SU-DHL-6 (cell line): ENCODE results near the gene U2AF1L4.

ENCODE experiments used
- H2AFZ ChIP-seq: fragments of 200-600 bp; sonication (generic); 2 replicates; pipeline ENCODE4 v1.6.1; 2014; ENCODE audit warnings: low read depth, mild to moderate bottlenecking, moderate library complexity, mixed read lengths, antibody characterized with exemption, low read length; ENCODE audit not compliant: severe bottlenecking
- H3F3A ChIP-seq: fragments of 200-600 bp; shearing (Covaris generic); 2 replicates; pipeline ENCODE4 v1.6.0; 2016; ENCODE audit warnings: antibody characterized with exemption, mild to moderate bottlenecking; ENCODE audit not compliant: insufficient read depth
- H3K27ac ChIP-seq: fragments of 200-600 bp; sonication (generic); 2 replicates; pipeline ENCODE4 v1.5.1; 2016; ENCODE audit warnings: low read depth, mild to moderate bottlenecking, low read length, moderate library complexity, mixed read lengths
- H3K27me3 ChIP-seq: fragments of 200-600 bp; sonication (generic), shearing (Covaris generic); 2 replicates; pipeline ENCODE4 v1.6.0; 2014; ENCODE audit warnings: mild to moderate bottlenecking, low read length
- H3K36me3 ChIP-seq: fragments of 200-600 bp; sonication (generic); 2 replicates; pipeline ENCODE4 v1.6.1; 2014; ENCODE audit warnings: mild to moderate bottlenecking, low read length, mixed read lengths
- H3K4me2 ChIP-seq: fragments of 300-600, 200-600 bp; shearing (Covaris generic), sonication (generic); 2 replicates; pipeline ENCODE4 v1.6.0; 2014; ENCODE audit warnings: low read length, low read depth, mild to moderate bottlenecking; ENCODE audit not compliant: poor library complexity, severe bottlenecking
- H3K4me3 ChIP-seq: fragments of 200-600 bp; sonication (generic); 2 replicates; pipeline ENCODE4 v1.5.1; 2014; ENCODE audit warnings: antibody characterized with exemption, low read length, mild to moderate bottlenecking, mixed read lengths; ENCODE audit not compliant: insufficient read depth, poor library complexity, severe bottlenecking
- H3K79me2 ChIP-seq: fragments of 200-600 bp; sonication (generic); 2 replicates; pipeline ENCODE4 v1.6.1; 2014; ENCODE audit warnings: mild to moderate bottlenecking, low read length, moderate library complexity; ENCODE audit not compliant: insufficient read depth
- H3K9ac ChIP-seq: fragments of 200-600 bp; sonication (generic); 2 replicates; pipeline ENCODE4 v1.7.0; 2014; ENCODE audit warnings: mild to moderate bottlenecking, low read length
- H3K9me2 ChIP-seq: fragments of 200-600 bp; sonication (generic); replicated peaks from 2 replicates; pipeline ENCODE4 v1.6.1; 2014; ENCODE audit warnings: low read length; ENCODE audit not compliant: insufficient read depth
- H3K9me3 ChIP-seq: fragments of 200-600 bp; sonication (generic); 2 replicates; pipeline ENCODE4 v1.6.1; 2014; ENCODE audit warnings: low read length, mixed read lengths; ENCODE audit not compliant: insufficient read depth
- H4K20me1 ChIP-seq: fragments of 200-600 bp; sonication (generic); 2 replicates; pipeline ENCODE4 v1.6.1; 2014; ENCODE audit warnings: low read depth, mild to moderate bottlenecking, antibody characterized with exemption, low read length, moderate library complexity, mixed read lengths
- EZH2phosphoT487 ChIP-seq: fragments of 200-600 bp; sonication (generic), shearing (Covaris generic); conservative IDR thresholded peaks from 2 replicates; pipeline ENCODE4 v1.6.1; 2018; ENCODE audit warnings: mild to moderate bottlenecking, antibody characterized with exemption, low read length, moderate library complexity, mixed read lengths
- TF ChIP-seq, protein P1 (sequence below): fragments of 200-600 bp; sonication (generic); IDR thresholded peaks from one replicate; pipeline ENCODE4 v1.5.1; 2017; ENCODE audit warnings: antibody characterized with exemption, mild to moderate bottlenecking, low read length, moderate library complexity; ENCODE audit not compliant: insufficient read depth, poor library complexity, severe bottlenecking

U2AF1L4 gene

DNA sequence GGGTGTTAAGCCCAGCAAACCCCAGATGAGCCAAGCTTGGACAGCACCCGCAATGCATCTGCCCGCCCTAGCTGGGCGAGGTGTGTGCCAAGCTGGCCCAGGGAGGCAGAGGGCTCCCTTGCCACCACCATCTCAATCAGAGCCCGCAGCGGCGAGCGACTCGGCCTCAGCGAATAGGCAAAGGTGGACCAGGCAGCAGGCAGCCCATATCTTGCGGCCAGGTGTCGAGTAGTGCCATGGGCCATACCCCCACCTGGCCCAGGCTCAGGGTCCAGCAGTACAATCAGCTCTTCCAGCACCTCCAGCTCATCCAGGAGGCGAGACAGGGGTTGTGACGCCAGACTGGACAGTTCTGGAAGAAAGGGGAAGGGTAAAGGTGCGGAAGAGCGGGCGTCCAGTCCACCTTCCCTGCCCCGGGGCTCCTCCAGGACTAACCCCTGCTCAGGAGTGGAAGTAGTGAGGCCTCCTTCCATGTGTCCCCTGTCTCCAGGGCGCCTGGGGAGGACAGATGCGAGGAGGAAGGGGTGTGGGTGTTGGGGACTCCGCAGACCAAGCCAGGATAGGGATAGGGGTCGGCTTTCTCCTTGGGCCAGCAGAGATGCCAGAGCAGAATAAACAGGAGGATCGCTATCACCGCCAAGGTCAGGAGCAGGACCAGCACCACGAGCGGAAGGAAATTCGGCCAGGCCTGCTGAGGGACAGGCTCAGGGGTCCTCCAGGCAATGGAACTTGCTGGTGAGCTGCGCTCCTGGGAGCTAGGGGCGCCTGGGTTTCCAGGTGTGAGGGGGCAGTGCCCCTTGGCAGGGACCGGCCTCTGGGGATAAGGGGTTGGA, 5.7 kb downstream of the U2AF1L4 start:
- no peaks in the 10 kb centered on the region for H3K9me2 ChIP-seq
- H4K20me1 ChIP-seq = no peaks in the 10 kb centered on the region
- peak overlapping the region; percentile 89 for H3K4me2 ChIP-seq
- no peaks in the 10 kb centered on the region for H3K79me2 ChIP-seq
- H3K27ac ChIP-seq = no peak overlapping the region
- H3K36me3 ChIP-seq = no peaks in the 10 kb centered on the region
- no peaks in the 10 kb centered on the region for H3K9me3 ChIP-seq
- peak overlapping the region; percentile 69 for H3K4me3 ChIP-seq
- no peak for TF ChIP-seq EZH2phosphoT487
- TF ChIP-seq, protein P1, sequence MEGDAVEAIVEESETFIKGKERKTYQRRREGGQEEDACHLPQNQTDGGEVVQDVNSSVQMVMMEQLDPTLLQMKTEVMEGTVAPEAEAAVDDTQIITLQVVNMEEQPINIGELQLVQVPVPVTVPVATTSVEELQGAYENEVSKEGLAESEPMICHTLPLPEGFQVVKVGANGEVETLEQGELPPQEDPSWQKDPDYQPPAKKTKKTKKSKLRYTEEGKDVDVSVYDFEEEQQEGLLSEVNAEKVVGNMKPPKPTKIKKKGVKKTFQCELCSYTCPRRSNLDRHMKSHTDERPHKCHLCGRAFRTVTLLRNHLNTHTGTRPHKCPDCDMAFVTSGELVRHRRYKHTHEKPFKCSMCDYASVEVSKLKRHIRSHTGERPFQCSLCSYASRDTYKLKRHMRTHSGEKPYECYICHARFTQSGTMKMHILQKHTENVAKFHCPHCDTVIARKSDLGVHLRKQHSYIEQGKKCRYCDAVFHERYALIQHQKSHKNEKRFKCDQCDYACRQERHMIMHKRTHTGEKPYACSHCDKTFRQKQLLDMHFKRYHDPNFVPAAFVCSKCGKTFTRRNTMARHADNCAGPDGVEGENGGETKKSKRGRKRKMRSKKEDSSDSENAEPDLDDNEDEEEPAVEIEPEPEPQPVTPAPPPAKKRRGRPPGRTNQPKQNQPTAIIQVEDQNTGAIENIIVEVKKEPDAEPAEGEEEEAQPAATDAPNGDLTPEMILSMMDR = no peak
- no peaks in the 10 kb centered on the region for H3K27me3 ChIP-seq
- H2AFZ ChIP-seq = no peak overlapping the region
- H3K9ac ChIP-seq = peak overlapping the region; percentile 60
- peaks cover 13% of the 10 kb centered on the region for H3F3A ChIP-seq

DNA sequence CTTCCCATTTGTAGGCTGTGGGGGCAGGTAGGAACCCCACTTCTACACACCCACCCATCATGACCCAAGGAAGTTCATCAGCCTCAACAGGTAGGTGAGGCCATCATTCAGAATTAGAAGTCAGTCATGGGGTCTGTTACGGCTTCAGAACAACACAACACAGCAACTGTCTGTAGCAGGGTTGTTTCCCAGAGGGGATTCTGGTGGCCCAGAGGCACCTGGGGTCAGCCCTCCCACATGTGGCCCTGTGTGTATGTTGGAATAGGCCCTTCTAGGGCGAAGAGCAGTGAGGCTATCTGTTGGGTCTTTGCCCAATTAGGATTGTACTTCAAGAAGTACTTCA, 6.4 kb downstream of the U2AF1L4 start:
- Histone ChIP-seq H2AFZ (no peak overlapping the region), H3K4me2 (no peak overlapping the region), H3K9ac (no peak overlapping the region), H3K36me3 (no peaks in the 10 kb centered on the region), H3F3A (peaks cover 13% of the 10 kb centered on the region), H3K79me2 (no peaks in the 10 kb centered on the region), H3K4me3 (no peak overlapping the region), H3K9me3 (no peaks in the 10 kb centered on the region), H3K27ac (no peak overlapping the region), H3K27me3 (no peaks in the 10 kb centered on the region), H4K20me1 (no peaks in the 10 kb centered on the region), H3K9me2 (no peaks in the 10 kb centered on the region)
- TF ChIP-seq EZH2phosphoT487 = no peak
- TF ChIP-seq, protein P1 = no peak

DNA sequence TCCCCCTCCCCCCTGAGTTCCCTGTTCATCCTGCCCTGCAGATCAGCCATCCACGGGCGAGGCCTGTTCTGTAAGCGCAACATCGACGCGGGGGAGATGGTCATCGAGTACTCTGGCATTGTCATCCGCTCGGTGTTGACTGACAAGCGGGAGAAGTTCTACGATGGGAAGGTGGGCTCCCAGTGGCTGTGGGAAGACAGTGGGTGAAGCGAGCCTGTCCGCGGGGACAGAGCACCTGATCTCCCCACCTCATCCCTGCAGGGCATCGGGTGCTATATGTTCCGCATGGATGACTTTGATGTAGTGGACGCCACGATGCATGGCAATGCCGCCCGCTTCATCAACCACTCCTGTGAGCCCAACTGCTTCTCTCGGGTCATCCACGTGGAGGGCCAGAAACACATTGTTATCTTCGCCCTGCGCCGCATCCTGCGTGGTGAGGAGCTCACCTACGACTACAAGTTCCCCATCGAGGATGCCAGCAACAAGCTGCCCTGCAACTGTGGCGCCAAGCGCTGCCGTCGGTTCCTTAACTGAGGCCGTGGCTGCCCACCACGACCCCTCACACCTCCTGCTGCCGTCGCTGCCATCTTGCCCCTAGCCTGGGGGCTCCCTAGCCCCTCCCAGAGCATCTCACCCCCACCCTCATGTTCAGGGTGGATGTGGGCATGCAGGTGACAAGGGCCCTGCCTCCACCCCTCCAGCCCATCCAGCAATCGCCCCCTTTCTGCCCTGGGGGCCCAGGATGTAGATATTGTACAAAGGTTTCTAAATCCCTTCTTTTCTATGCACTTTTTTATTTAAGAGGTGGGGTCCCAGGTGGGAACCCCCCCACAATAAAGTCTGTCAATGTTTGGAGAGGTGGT, 7.0 kb downstream of the U2AF1L4 start:
- no peaks in the 10 kb centered on the region for H3K36me3 ChIP-seq
- H3K4me2 ChIP-seq = no peak overlapping the region
- H3F3A ChIP-seq = peaks cover 13% of the 10 kb centered on the region
- no peak for TF ChIP-seq EZH2phosphoT487
- TF ChIP-seq, protein P1 = no peak
- H3K9me3 ChIP-seq = no peaks in the 10 kb centered on the region
- H3K9ac ChIP-seq = no peak overlapping the region
- no peaks in the 10 kb centered on the region for H4K20me1 ChIP-seq
- no peak overlapping the region for H3K27ac ChIP-seq
- H2AFZ ChIP-seq = no peak overlapping the region
- H3K9me2 ChIP-seq = no peaks in the 10 kb centered on the region
- H3K4me3 ChIP-seq = no peak overlapping the region
- no peaks in the 10 kb centered on the region for H3K27me3 ChIP-seq
- H3K79me2 ChIP-seq = no peaks in the 10 kb centered on the region
